HG02610 (cell line): ENCODE measurements around the gene CDH9.

Experiments used
- ATAC-seq: cut with Tn5 transposase; IDR thresholded peaks from one replicate; pipeline ENCODE4 v1.9.1; 2021; ENCODE audit warnings: mild to moderate bottlenecking, moderate library complexity; ENCODE audit not compliant: unreplicated experiment

Gene CDH9, protein sequence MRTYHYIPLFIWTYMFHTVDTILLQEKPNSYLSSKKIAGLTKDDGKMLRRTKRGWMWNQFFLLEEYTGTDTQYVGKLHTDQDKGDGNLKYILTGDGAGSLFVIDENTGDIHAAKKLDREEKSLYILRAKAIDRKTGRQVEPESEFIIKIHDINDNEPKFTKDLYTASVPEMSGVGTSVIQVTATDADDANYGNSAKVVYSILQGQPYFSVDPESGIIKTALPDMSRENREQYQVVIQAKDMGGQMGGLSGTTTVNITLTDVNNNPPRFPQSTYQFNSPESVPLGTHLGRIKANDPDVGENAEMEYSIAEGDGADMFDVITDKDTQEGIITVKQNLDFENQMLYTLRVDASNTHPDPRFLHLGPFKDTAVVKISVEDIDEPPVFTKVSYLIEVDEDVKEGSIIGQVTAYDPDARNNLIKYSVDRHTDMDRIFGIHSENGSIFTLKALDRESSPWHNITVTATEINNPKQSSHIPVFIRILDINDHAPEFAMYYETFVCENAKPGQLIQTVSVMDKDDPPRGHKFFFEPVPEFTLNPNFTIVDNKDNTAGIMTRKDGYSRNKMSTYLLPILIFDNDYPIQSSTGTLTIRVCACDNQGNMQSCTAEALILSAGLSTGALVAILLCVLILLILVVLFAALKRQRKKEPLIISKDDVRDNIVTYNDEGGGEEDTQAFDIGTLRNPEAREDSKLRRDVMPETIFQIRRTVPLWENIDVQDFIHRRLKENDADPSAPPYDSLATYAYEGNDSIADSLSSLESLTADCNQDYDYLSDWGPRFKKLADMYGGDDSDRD

DNA sequence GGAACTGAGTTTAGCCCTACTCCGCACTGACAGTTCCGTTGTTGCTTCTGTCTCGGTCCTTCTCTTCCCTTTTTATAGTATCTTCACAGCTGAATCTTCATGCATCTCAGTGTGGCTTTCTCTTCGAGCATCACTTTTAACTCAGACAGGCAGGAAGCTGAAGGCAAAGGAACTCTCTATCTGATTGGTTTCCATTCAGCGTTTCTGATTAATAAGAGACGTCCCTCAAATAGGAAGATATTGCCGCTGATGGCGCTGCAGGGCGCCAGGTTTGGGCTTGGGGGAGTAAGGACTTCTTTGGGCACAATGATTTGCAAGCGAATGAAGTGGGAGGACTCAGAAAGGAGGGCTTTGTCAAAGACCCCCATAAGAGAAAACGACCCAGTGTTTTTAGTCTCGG lies at the start of gene CDH9:
CDH9 (minus strand) TSS at position 111 of the 400 bp plus-strand sequence. CDS start 50,253 bp downstream, outside the sequence.
- ATAC-seq: no peak

GRCh38 chr5:27087747-27088146 lies 49.4 kb upstream of the CDH9 start:
- ATAC-seq: no peak

DNA sequence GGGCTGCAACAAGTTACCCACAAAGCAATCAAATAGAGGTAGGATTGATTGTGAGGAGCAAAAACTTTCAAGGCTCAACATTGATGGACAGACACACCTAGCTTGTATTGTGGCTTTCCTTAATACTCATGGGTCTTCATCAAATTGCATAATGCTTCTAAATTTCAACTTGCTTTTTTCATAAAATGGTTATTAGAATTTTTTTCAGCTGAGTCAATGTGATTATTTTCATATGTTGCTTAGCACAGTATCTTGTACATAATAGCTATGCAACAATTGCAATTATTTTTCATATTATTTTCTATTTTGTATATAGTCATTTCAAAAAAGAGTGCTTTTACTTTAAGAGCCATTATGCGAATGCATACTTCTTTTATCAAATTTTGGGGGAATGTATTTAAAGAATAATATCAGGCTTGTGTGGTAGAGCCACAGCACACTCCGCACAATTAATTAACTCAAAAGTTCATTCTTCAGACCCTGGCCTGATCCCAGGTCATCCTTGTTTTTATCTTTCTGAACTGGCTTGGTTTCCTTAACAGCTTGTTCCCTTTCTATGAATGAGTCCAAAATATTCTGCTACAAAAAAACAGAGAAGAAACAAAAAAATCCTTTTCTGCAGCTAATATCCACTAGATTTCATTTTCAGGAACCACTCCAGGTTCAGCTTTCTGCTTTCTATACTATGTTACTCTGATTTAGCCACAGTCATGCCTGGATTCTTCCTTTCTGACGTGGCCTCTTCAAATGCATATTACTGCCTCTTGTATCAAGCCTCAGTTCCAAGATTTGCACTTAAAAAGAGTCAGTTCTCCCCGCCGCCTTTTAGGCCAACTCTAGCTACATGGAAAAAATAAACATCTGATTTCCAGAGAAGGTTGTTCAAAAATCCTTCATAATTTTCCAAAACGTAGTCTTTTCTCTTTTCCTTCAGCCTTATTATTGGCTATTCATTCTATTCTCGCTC lies 45.3 kb upstream of the CDH9 start:
- ATAC-seq: no peak

- no peak for ATAC-seq
Observed at GRCh38 chr5:27080147-27080546, 41.8 kb upstream of the CDH9 start.

- no peak for ATAC-seq
Observed at GRCh38 chr5:27062451-27062850, 24.1 kb upstream of the CDH9 start.

DNA sequence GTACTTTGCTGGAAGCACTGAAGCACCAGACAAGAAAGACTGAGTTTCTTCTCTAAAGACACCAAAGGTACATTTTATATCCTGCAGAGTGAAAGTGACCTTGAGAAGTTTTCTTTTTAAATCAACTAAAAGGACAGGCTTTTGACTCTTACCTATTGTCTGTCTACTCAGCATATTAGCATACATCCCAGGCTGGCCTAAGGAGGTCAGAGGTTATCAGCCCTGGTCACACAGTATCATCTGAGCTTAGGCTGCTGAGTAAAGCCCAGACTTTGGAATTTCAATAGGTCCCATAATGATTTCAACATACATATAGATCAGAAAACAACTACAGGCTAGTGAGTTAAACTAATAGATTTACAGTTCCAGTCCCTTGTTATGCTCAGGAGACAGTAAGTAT lies 10.1 kb upstream of the CDH9 start:
- no peak for ATAC-seq

GRCh38 chr5:27041372-27041771 lies 3.0 kb upstream of the CDH9 start:
- no peak for ATAC-seq

GRCh38 chr5:27034565-27034964 lies 3.8 kb downstream of the CDH9 start:
- ATAC-seq: no peak

GRCh38 chr5:27026801-27027200 lies 11.6 kb downstream of the CDH9 start:
- no peak for ATAC-seq

GRCh38 chr5:27026063-27026462 lies 12.3 kb downstream of the CDH9 start:
- no peak for ATAC-seq

GRCh38 chr5:27021471-27021870 lies 16.9 kb downstream of the CDH9 start:
- no peak for ATAC-seq

DNA sequence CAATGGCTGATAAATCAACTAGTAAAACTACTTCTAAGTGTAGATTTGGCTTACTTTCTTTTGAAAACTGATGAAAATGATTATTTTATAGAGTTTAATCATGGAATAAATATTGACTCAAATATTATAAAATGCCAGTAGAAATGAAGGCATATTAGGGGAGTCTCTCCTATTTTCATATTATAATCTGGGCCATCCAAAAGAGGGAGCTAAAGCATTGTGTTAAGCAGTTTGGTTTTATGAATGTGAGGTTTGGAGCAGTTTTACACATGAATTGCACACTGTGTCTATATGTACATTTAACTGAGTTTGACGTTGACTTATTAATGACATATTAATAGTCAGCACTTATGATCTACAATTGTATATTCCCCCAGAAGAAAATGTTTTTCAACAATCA lies 17.4 kb downstream of the CDH9 start:
- no peak for ATAC-seq

DNA sequence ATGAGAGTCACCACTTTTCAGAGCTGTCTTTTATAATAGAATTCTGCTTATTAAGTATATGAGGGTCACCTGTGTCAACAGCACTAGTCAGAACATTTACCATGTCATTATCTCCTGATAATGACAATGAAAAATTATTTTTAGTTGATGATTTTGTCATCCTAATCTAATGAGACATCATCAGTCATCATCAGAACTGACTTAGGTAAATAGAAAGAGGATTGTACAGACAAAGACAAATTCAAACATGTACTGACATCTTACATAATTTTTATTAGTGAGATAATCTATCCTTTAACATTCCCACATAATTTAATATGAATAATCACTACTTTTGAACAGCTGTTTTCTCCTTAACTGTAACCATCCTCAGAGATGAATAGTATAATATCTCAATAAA lies 22.6 kb downstream of the CDH9 start:
- no peak for ATAC-seq

DNA sequence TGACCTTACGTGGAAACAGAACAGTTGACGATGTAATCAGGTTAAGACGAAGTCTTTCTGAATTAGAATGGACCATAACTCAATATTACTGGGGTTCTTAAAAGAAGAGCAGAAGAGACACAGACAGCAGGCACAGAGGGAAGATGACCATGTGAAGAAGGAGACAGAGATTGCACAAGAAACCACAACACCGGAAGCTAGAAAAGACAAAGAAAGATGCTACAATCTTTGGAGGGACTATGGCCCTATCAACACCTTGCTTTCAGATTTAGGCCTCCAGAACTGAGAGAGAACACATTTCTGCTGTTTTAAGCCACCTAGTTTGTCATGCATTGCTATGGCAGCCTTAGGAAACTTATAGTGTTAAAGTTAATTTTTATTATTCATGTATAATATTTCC lies 27.1 kb downstream of the CDH9 start:
- no peak for ATAC-seq

DNA sequence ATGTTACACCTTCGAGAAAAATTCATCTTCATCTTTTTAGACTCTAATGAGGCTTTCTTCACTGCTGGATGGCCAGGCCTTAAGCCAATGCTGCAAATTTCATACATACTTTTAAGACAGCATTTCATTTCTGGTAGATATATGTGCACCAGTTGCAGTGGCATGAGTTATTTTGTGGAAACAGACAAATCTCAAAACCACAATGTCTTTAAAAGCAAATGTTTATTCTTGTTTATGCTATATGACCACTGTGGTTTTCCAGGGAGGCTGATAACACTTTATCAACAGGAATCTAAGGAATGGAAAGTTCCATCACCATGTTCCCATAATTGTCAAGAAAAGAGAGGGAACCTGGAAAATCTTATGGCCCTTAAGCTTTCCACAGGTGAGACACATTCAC lies 27.7 kb downstream of the CDH9 start:
- no peak for ATAC-seq

DNA sequence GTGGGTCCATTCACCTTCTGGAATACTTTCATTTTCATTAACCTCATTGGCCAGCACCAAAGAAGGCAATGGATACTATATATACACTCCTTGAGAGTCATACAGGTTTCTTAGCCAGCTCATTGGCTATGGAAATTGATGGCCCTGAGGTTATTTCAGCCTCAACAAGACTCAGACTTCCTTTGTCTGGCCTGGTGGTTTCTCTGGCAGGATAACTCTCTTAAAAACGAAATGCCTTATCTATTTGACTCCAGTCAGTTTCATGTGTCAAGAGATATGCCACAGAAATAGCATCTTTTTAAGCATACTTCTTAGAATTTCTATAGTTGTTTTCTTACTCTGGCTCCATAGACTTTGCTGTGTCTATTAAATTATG lies 28.9 kb downstream of the CDH9 start:
- ATAC-seq: no peak

DNA sequence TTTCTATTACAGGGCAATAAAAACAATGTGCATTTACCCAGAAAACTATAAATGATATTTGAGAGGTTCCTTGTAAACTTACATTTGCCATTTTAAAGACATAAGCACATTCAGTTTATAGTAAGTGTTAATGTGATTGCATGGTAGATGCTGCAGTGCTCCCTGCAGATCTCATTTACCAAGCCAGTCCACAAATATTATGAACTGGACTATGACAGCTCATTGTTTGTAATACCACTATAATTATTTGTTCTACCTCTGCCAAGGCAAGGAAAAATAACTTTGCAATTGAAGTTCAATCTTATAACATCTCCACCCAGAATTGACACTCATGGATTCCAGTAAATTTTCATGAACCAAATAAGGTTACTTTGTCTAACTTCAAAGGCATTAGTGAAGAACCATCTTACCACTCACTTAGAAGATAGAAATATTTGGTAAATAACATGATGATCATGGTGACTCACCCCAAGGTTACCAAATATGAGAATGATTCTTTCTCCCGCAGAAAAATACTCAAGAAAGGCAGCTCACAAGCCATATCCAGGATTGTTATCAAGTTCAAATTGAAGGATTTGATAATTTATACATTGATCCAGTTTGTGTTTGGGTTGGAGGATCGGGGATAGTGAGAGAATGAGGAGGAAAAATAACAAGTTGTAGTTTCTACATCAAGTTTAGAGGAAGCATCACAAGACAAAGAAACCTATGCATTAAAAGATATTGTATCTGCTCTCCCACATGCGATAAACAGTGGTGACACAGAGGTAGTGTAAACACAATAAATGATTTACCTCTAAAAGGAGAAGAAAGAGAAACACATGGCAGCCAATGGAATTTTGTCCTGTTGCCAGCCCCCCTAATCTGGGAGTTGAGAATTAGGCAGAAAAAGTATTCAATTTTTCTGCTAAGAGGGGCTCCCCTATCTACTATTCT lies 29.5 kb downstream of the CDH9 start:
- no peak for ATAC-seq

GRCh38 chr5:27007121-27007520 lies 31.3 kb downstream of the CDH9 start:
- no peak for ATAC-seq

GRCh38 chr5:26986985-26987384 lies 51.4 kb downstream of the CDH9 start:
- no peak for ATAC-seq

- ATAC-seq: no peak
Observed at GRCh38 chr5:26981750-26982149, 56.6 kb downstream of the CDH9 start.
